ENCODE data around the gene GYS2.

The GYS2 gene

GRCh38 chr12:21644516-21644915, 39.9 kb upstream of the GYS2 start:
- Histone ChIP-seq H3K4me3 (no peak overlapping the region), H3K27ac (no peak overlapping the region)
- DNase-seq (ENCODE audit: low spot score) = no peak
- no peak for TF ChIP-seq CTCF (IDR thresholded peaks at IDR 0.05)

- Histone ChIP-seq H3K27ac (no peak overlapping the region), H3K4me3 (no peak overlapping the region)
- no peak for TF ChIP-seq CTCF (IDR thresholded peaks at IDR 0.05)
- DNase-seq (ENCODE audit: low spot score) = no peak
Measured at GRCh38 chr12:21643758-21644157, 39.1 kb upstream of the GYS2 start.

GRCh38 chr12:21642707-21643389, 38.2 kb upstream of the GYS2 start:
- no peak overlapping the region for H3K4me3 ChIP-seq
- no peak for DNase-seq (ENCODE audit: low spot score)
- no peak overlapping the region for H3K27ac ChIP-seq
- TF ChIP-seq CTCF (IDR thresholded peaks at IDR 0.05) = no peak

GRCh38 chr12:21638054-21638891, 33.6 kb upstream of the GYS2 start:
- TF ChIP-seq CTCF (IDR thresholded peaks at IDR 0.05) = no peak
- Histone ChIP-seq H3K27ac (no peak overlapping the region), H3K4me3 (no peak overlapping the region)
- no peak for DNase-seq (ENCODE audit: low spot score)

- DNase-seq (ENCODE audit: low spot score) = no peak
- TF ChIP-seq CTCF (IDR thresholded peaks at IDR 0.05) = no peak
- Histone ChIP-seq H3K27ac (no peak overlapping the region), H3K4me3 (no peak overlapping the region)
Measured at GRCh38 chr12:21634245-21634644, 29.6 kb upstream of the GYS2 start.

- Histone ChIP-seq H3K27ac (no peak overlapping the region), H3K4me3 (no peak overlapping the region)
- no peak for DNase-seq (ENCODE audit: low spot score)
- no peak for TF ChIP-seq CTCF (IDR thresholded peaks at IDR 0.05)
Measured at GRCh38 chr12:21631367-21631766, 26.7 kb upstream of the GYS2 start.

- Histone ChIP-seq H3K4me3 (no peak overlapping the region), H3K27ac (no peak overlapping the region)
- no peak for DNase-seq (ENCODE audit: low spot score)
- no peak for TF ChIP-seq CTCF (IDR thresholded peaks at IDR 0.05)
Measured at GRCh38 chr12:21627924-21628323, 23.3 kb upstream of the GYS2 start.

Measured in coronary artery (tissue), 2 donors.